ENCODE data around the gene ACVR2B.

The ACVR2B gene

DNA sequence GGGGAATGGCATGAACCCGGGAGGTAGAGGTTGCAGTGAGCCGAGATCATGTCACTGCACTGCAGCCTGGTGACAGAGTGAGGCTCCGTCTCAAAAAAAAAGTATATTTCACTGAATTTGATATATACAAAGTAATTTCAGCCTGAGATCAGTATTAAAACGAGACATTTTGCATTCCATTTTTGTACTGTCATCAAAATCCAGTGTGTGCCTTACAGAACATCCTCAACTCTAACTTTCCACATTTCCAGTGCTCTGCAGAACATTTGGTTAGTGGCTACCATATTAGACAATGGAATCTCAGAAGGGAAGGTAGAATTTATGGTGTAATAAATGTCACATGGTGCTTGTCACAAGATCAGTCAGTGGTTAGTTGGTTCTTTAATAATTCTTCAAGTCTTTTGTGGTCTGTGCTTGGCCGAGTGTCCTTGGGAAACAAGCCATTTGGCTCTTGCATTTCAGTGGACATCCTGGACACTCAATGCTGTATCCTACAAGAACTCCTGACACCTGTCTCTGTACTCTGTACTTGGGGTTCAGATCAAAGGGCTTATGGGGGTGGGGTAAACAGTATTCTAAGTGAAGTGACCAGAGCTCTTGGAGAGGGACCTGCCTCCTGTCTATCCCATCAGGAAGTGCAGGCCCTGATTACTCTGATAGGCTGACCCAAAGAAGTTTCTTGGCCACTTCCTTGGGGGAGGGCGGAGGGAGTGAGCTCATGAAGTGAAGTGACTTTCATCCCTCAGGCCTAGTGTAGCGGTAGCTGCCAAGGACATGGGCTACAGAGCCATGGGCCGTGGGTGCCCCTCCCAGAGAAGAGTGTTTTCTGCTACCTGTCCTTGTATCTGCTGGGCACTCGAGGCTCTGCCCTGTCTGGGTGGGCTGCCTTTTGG is 3.7 kb downstream of the ACVR2B start:
- FAIRE-seq, result no peak

DNA sequence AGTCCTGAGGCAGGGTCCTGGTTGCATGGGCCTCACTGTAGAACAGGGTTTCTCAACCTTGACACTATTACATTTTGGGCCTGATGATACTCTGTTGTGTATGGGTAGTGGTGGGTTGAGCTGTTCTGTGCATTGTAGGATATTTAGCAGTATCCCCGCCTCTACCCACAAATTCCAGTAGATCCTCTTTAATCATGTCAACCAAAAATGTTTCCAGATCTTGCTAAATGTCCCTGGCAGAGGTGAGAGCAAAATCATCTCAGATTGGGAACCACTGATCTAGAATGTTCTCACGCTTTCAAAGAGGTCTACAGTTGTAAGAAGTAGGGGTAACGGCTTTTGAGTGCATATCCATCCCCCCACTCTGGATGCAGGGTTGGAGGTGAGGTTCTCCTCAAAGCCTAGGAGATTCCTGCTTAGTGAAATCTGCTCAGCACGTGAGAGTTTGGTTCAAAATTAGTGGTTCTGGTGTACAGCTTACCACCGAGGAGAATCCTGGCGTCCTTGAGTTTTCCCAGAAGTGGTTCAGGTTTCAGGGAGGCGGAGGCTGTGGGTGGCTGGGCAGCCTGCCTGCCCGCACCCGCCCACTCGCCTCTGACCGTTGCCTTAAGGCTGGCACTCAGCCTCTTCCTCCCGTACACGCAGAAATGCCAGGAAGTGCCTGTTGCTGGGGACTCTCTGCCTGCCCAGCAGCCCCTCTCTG is 5.3 kb downstream of the ACVR2B start:
- FAIRE-seq (no peak), DNase-seq (ENCODE audit: extremely low spot score, insufficient read length, low read depth) (no peak)

More for the DNA sequence above, 3.7 kb downstream of the ACVR2B start:
- DNase-seq (ENCODE audit: extremely low spot score, insufficient read length, low read depth), result no peak

DNA sequence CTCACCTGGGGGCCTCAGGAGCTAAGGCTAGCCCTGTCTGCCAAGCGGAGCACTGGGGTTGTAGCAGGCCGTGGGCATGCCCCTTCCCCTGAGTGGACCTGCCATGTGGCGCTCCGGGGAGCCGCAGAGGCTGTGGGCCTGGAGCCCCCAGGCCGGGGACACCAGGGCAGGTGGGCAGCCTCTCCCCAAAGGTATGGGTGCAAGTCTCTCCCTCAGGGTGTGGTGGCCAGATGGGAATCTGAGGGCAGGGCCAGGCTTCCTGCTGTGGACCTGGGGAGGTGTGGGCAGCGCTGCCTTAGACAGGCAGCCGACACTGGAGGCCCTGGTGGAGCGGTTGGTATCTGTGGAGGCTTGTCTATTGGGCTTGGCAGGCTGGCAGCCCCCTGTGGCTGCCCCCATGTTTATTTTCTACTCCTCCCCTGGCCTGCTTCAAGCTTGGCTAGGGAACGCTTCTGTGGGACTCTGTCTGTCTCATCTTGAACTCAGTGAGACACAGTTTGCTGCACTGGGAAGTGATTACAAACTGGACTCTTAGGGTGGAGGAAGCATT is 5.9 kb downstream of the ACVR2B start:
- no peak for FAIRE-seq

DNA sequence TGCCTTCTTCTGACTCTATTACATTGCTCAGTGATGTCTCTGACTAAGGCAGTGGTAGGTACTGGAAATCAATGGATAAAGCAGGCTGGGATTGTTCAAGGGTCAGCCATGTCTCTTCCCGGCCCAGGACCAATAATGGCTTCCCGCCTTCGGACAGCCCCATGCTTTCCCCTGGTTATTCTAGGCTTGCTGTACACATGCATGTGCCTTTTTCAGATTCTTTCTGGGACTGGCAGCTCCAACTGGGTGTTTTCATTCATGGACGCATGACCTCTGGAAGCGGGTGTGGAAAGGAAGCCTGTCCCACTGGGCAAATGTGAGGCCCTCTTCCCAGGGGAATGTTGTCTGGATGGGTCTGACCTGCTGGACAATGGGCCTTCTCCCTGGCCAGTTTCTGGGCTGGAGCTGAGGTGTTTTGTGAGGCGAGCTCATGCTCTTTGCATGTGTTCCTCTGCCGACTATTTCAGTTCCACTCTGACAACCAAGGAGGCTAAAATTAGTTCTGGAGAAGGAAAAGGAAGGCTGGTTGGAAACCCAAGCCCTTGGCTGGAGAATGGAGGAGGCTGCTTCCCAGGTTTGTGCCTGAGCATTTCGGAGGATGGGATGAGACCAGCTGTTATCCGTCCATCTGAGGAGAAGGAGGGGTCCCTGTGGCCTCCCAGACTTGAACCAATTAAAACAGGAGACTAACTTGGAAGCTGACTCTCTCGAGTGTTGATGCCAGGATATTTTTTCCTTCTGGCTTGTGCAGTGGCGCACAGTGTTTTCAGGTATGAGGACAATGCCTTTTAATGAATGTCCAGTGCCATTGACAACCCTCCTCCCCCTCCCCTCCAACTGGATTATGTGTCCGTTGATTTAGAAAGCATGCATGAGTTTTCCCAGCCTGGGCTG is 6.9 kb downstream of the ACVR2B start:
- FAIRE-seq (no peak), DNase-seq (ENCODE audit: extremely low spot score, insufficient read length, low read depth) (no peak)

More for the DNA sequence above, 5.9 kb downstream of the ACVR2B start:
- no peak for DNase-seq (ENCODE audit: extremely low spot score, insufficient read length, low read depth)

GRCh38 chr3:38465588-38466154 is 12.0 kb downstream of the ACVR2B start:
- DNase-seq (ENCODE audit: extremely low spot score, insufficient read length, low read depth) (no peak), FAIRE-seq (no peak)

DNA sequence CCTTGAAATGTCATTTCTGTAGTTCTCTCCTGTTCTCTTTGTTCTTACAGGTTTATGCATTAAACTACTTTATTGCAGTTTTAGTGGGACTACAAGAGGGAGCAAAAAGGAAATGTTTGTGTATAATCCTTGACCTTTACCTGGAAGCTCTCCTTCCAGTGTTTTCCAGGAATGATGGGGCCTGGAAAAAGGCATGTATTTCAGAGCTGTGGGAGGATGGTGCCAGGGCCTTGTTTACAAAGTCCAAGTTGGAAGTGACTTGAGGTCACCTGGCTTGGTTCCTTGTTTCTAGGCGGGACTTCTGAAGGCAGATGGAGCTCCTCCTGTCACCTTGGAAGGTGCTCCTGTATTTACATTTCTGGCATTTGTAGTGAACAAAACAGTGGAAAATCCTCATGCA is 15.1 kb downstream of the ACVR2B start:
- no peak for FAIRE-seq
- DNase-seq (ENCODE audit: extremely low spot score, insufficient read length, low read depth), result no peak

GRCh38 chr3:38469852-38470251 is 16.2 kb downstream of the ACVR2B start:
- DNase-seq (ENCODE audit: extremely low spot score, insufficient read length, low read depth) (no peak), FAIRE-seq (no peak)

DNA sequence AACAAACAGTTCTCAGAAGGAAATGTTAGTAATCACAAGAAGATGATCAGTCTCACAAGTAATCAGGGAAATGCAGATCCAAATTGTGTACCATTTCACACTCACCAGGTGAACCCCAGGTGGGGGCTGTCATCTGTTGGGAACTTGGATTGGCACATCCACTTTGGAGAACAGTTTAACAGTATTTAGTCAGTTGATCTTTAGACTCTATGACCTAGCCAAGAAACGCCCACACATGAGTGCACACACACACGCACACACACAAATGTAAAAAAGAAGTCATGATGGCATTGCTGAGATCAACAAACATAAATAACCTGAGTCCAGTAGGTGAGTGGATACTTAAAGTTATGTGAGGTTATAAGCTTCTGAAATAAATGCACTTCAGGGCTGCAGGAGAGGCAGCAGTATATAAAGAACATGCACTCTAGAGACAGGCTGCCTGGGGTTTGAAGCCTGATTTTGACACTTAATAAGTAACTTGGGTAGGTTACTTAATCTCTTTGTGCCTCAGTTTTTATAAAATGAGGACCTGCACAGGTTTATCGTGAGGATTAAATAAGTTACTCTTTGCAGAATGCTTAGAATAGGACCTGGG is 17.7 kb downstream of the ACVR2B start:
- DNase-seq (ENCODE audit: extremely low spot score, insufficient read length, low read depth) (no peak), FAIRE-seq (no peak)

- FAIRE-seq (no peak), DNase-seq (ENCODE audit: extremely low spot score, insufficient read length, low read depth) (no peak)
These were observed 18.7 kb downstream of the ACVR2B start for GRCh38 chr3:38472342-38472741.

- DNase-seq (ENCODE audit: extremely low spot score, insufficient read length, low read depth), result no peak
- no peak for FAIRE-seq
These were observed 19.5 kb downstream of the ACVR2B start for GRCh38 chr3:38473229-38473628.

- FAIRE-seq, result no peak
These were observed 21.4 kb downstream of the ACVR2B start for GRCh38 chr3:38474928-38475605.

GRCh38 chr3:38475716-38476115 is 22.0 kb downstream of the ACVR2B start:
- no peak for FAIRE-seq
- no peak for DNase-seq (ENCODE audit: extremely low spot score, insufficient read length, low read depth)

More at GRCh38 chr3:38474928-38475605, 21.4 kb downstream of the ACVR2B start:
- no peak for DNase-seq (ENCODE audit: extremely low spot score, insufficient read length, low read depth)

GRCh38 chr3:38476157-38476756 is 22.6 kb downstream of the ACVR2B start:
- FAIRE-seq, result no peak
- no peak for DNase-seq (ENCODE audit: extremely low spot score, insufficient read length, low read depth)

DNA sequence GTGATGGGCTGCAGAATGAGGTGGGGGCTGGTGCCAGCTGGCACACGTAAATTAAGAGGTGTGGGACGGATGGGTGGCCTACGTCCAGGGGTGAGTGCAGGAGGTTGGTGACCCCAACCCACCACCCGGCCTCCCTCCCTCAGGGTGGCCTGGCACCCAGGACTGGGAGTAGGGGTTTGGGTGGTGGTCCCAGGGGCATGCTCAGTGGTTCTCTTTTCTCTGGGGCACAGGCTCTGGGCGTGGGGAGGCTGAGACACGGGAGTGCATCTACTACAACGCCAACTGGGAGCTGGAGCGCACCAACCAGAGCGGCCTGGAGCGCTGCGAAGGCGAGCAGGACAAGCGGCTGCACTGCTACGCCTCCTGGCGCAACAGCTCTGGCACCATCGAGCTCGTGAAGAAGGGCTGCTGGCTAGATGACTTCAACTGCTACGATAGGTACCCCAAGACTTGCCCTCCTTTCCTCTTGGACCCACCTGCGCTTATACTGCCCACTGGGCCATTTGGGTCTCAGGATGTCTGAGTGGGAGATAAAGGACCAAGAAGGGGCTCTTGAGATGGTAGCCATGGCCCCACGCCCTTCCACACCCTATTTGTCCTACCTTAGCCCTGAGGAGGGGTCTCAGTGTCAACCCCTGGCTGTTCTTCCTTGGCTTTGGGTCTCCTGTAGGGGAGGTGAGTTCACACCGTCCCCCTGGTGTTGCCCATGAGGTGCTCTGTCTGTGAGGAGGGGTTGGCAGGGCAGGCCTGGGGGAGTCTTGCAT is 23.5 kb downstream of the ACVR2B start:
- no peak for FAIRE-seq
- DNase-seq (ENCODE audit: extremely low spot score, insufficient read length, low read depth), result no peak

- FAIRE-seq, result no peak
- DNase-seq (ENCODE audit: extremely low spot score, insufficient read length, low read depth), result no peak
These were observed 24.3 kb downstream of the ACVR2B start for GRCh38 chr3:38477839-38478450.

- no peak for DNase-seq (ENCODE audit: extremely low spot score, insufficient read length, low read depth)
- no peak for FAIRE-seq
These were observed 25.2 kb downstream of the ACVR2B start for GRCh38 chr3:38478901-38479300.

- DNase-seq (ENCODE audit: extremely low spot score, insufficient read length, low read depth) (peak; percentile 44), FAIRE-seq (peak; percentile 81)
These were observed 25.9 kb downstream of the ACVR2B start for GRCh38 chr3:38479431-38480092.

Data from GM18507 (cell line).